ENCODE results near the gene XPC.

XPC gene

GRCh38 chr3:14203521-14204079 lies 25.2 kb upstream of the XPC start:
- Histone ChIP-seq H3K4me2 (ENCODE audit: low read depth, low read length, poor library complexity, severe bottlenecking) (no peak overlapping the region), H3F3A (ENCODE audit: insufficient read depth) (no peaks in the 10 kb centered on the region), H3K36me3 (ENCODE audit: low read length) (no peaks in the 10 kb centered on the region), H2AFZ (ENCODE audit: low read depth, low read length, severe bottlenecking) (no peak overlapping the region), H4K20me1 (ENCODE audit: low read depth, low read length) (no peaks in the 10 kb centered on the region), H3K27me3 (ENCODE audit: low read length) (no peaks in the 10 kb centered on the region), H3K4me3 (ENCODE audit: insufficient read depth, low read length, poor library complexity, severe bottlenecking) (no peak overlapping the region), H3K27ac (ENCODE audit: low read depth, low read length) (no peak overlapping the region), H3K9ac (ENCODE audit: low read length) (no peak overlapping the region), H3K9me3 (ENCODE audit: insufficient read depth, low read length) (no peaks in the 10 kb centered on the region), H3K79me2 (ENCODE audit: insufficient read depth, low read length) (no peaks in the 10 kb centered on the region), H3K9me2 (replicated peaks; ENCODE audit: insufficient read depth, low read length) (no peaks in the 10 kb centered on the region)
- TF ChIP-seq EZH2phosphoT487 (conservative IDR thresholded peaks at IDR 0.05; ENCODE audit: low read length), result no peak
- TF ChIP-seq, protein P1, sequence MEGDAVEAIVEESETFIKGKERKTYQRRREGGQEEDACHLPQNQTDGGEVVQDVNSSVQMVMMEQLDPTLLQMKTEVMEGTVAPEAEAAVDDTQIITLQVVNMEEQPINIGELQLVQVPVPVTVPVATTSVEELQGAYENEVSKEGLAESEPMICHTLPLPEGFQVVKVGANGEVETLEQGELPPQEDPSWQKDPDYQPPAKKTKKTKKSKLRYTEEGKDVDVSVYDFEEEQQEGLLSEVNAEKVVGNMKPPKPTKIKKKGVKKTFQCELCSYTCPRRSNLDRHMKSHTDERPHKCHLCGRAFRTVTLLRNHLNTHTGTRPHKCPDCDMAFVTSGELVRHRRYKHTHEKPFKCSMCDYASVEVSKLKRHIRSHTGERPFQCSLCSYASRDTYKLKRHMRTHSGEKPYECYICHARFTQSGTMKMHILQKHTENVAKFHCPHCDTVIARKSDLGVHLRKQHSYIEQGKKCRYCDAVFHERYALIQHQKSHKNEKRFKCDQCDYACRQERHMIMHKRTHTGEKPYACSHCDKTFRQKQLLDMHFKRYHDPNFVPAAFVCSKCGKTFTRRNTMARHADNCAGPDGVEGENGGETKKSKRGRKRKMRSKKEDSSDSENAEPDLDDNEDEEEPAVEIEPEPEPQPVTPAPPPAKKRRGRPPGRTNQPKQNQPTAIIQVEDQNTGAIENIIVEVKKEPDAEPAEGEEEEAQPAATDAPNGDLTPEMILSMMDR (IDR thresholded peaks at IDR 0.05; ENCODE audit: insufficient read depth, low read length, poor library complexity, severe bottlenecking), result peak; percentile 76

- Histone ChIP-seq H3K36me3 (ENCODE audit: low read length) (0 out of 2 replicates have a peak, but pooled peaks cover 3% of the 10 kb centered on the region), H3F3A (ENCODE audit: insufficient read depth) (no peaks in the 10 kb centered on the region), H3K27me3 (ENCODE audit: low read length) (no peaks in the 10 kb centered on the region), H3K79me2 (ENCODE audit: insufficient read depth, low read length) (no peaks in the 10 kb centered on the region), H3K27ac (ENCODE audit: low read depth, low read length) (no peak overlapping the region), H3K4me2 (ENCODE audit: low read depth, low read length, poor library complexity, severe bottlenecking) (no peak overlapping the region), H3K9me3 (ENCODE audit: insufficient read depth, low read length) (no peaks in the 10 kb centered on the region), H3K9me2 (replicated peaks; ENCODE audit: insufficient read depth, low read length) (no peaks in the 10 kb centered on the region), H2AFZ (ENCODE audit: low read depth, low read length, severe bottlenecking) (no peak overlapping the region), H3K9ac (ENCODE audit: low read length) (no peak overlapping the region), H4K20me1 (ENCODE audit: low read depth, low read length) (no peaks in the 10 kb centered on the region), H3K4me3 (ENCODE audit: insufficient read depth, low read length, poor library complexity, severe bottlenecking) (no peak overlapping the region)
- no peak for TF ChIP-seq EZH2phosphoT487 (conservative IDR thresholded peaks at IDR 0.05; ENCODE audit: low read length)
- TF ChIP-seq, protein P1 (IDR thresholded peaks at IDR 0.05; ENCODE audit: insufficient read depth, low read length, poor library complexity, severe bottlenecking), result no peak
Measured at GRCh38 chr3:14202874-14203520, 24.6 kb upstream of the XPC start.

GRCh38 chr3:14201940-14202684 lies 23.7 kb upstream of the XPC start:
- Histone ChIP-seq H3K9me2 (replicated peaks; ENCODE audit: insufficient read depth, low read length) (no peaks in the 10 kb centered on the region), H2AFZ (ENCODE audit: low read depth, low read length, severe bottlenecking) (no peak overlapping the region), H4K20me1 (ENCODE audit: low read depth, low read length) (no peaks in the 10 kb centered on the region)

More at GRCh38 chr3:14201940-14202684, 23.7 kb upstream of the XPC start:
- Histone ChIP-seq H3K4me2 (ENCODE audit: low read depth, low read length, poor library complexity, severe bottlenecking) (no peak overlapping the region), H3F3A (ENCODE audit: insufficient read depth) (no peaks in the 10 kb centered on the region), H3K4me3 (ENCODE audit: insufficient read depth, low read length, poor library complexity, severe bottlenecking) (no peak overlapping the region), H3K79me2 (ENCODE audit: insufficient read depth, low read length) (no peaks in the 10 kb centered on the region), H3K27me3 (ENCODE audit: low read length) (no peaks in the 10 kb centered on the region), H3K27ac (ENCODE audit: low read depth, low read length) (no peak overlapping the region), H3K9ac (ENCODE audit: low read length) (no peak overlapping the region), H3K36me3 (ENCODE audit: low read length) (0 out of 2 replicates have a peak, but pooled peaks cover 6% of the 10 kb centered on the region), H3K9me3 (ENCODE audit: insufficient read depth, low read length) (no peaks in the 10 kb centered on the region)
- TF ChIP-seq, protein P1 (IDR thresholded peaks at IDR 0.05; ENCODE audit: insufficient read depth, low read length, poor library complexity, severe bottlenecking), result no peak
- TF ChIP-seq EZH2phosphoT487 (conservative IDR thresholded peaks at IDR 0.05; ENCODE audit: low read length), result no peak

Measured in SU-DHL-6 (cell line).